NCI-H2107 (cell line): Measurements from ENCODE around the gene ELP4.
A peak's percentile ranks its signal among the peaks of the same experiment; 100 is the strongest.
"Not testable (repeated sequence)": the region's sequence is repeated elsewhere in the genome, so short reads cannot be mapped to it uniquely, and the experiment has no call there.

ENCODE experiments used
- DNase-seq: peaks from one replicate; lab custom pipeline; 2025; lab: John Stamatoyannopoulos, UW

The ELP4 gene

GRCh38 chr11:31646216-31646615 is 136.6 kb downstream of the ELP4 start:
- no peak for DNase-seq

GRCh38 chr11:31649129-31649966 is 139.8 kb downstream of the ELP4 start:
- DNase-seq = no peak

GRCh38 chr11:31651208-31651607 is 141.6 kb downstream of the ELP4 start:
- no peak for DNase-seq

GRCh38 chr11:31651822-31652221 is 142.3 kb downstream of the ELP4 start:
- DNase-seq = no peak

GRCh38 chr11:31652528-31652927 is 143.0 kb downstream of the ELP4 start:
- no peak for DNase-seq

- DNase-seq = no peak
These were observed 145.9 kb downstream of the ELP4 start for GRCh38 chr11:31655483-31655882.

GRCh38 chr11:31656051-31656450 is 146.5 kb downstream of the ELP4 start:
- no peak for DNase-seq

- DNase-seq = no peak
These were observed 147.5 kb downstream of the ELP4 start for GRCh38 chr11:31657091-31657490.

- no peak for DNase-seq
These were observed 154.6 kb downstream of the ELP4 start for GRCh38 chr11:31664129-31664528.

GRCh38 chr11:31664954-31665353 is 155.4 kb downstream of the ELP4 start:
- no peak for DNase-seq

- DNase-seq = no peak
These were observed 162.1 kb downstream of the ELP4 start for GRCh38 chr11:31671681-31672080.

GRCh38 chr11:31673108-31673507 is 163.5 kb downstream of the ELP4 start:
- DNase-seq = not testable (repeated sequence)

- no peak for DNase-seq
These were observed 166.9 kb downstream of the ELP4 start for GRCh38 chr11:31676280-31676982.

GRCh38 chr11:31680770-31681169 is 171.2 kb downstream of the ELP4 start:
- DNase-seq = no peak

GRCh38 chr11:31687256-31687655 is 177.7 kb downstream of the ELP4 start:
- no peak for DNase-seq

GRCh38 chr11:31687861-31688260 is 178.3 kb downstream of the ELP4 start:
- DNase-seq = no peak

- DNase-seq = peak; percentile 28
These were observed 180.0 kb downstream of the ELP4 start for GRCh38 chr11:31689559-31689958.

GRCh38 chr11:31690041-31690440 is 180.5 kb downstream of the ELP4 start:
- DNase-seq = no peak

GRCh38 chr11:31690516-31690915 is 180.9 kb downstream of the ELP4 start:
- no peak for DNase-seq

GRCh38 chr11:31692466-31692865 is 182.9 kb downstream of the ELP4 start:
- DNase-seq = no peak

- not testable (repeated sequence) for DNase-seq
These were observed 187.5 kb downstream of the ELP4 start for GRCh38 chr11:31697049-31697448.

- no peak for DNase-seq
These were observed 189.5 kb downstream of the ELP4 start for GRCh38 chr11:31699066-31699465.

GRCh38 chr11:31702966-31703365 is 193.4 kb downstream of the ELP4 start:
- DNase-seq = peak; percentile 39
